IPS-20b (cell line): ENCODE measurements around the gene CD2AP.

Experiments used
- H3K27ac ChIP-seq: one replicate; pipeline ENCODE4 v1.5.1; 2013; ENCODE audit warnings: low read length
- H3K27me3 ChIP-seq: 2 replicates; pipeline ENCODE4 v1.6.1; 2013; ENCODE audit warnings: mild to moderate bottlenecking, low read length, inconsistent platforms; ENCODE audit not compliant: insufficient read depth
- H3K36me3 ChIP-seq: 2 replicates; pipeline ENCODE4 v1.6.1; 2013; ENCODE audit warnings: low read depth, mild to moderate bottlenecking, inconsistent platforms, low read length, moderate library complexity; ENCODE audit not compliant: insufficient read depth
- H3K4me1 ChIP-seq: 2 replicates; pipeline ENCODE4 v1.6.1; 2013; ENCODE audit warnings: mild to moderate bottlenecking, control low read depth, inconsistent platforms, low read length, moderate library complexity; ENCODE audit not compliant: insufficient read depth
- H3K4me3 ChIP-seq: 2 replicates; pipeline ENCODE4 v1.5.1; 2013; ENCODE audit warnings: mild to moderate bottlenecking, low read length, inconsistent platforms
- H3K9ac ChIP-seq: 2 replicates; pipeline ENCODE4 v1.6.1; 2013; ENCODE audit warnings: low read depth, mild to moderate bottlenecking, inconsistent platforms, low read length, moderate library complexity
- H3K9me3 ChIP-seq: 2 replicates; pipeline ENCODE4 v1.6.1; 2013; ENCODE audit warnings: mild to moderate bottlenecking, low read depth, low read length, inconsistent platforms; ENCODE audit not compliant: insufficient read depth

Gene CD2AP

DNA sequence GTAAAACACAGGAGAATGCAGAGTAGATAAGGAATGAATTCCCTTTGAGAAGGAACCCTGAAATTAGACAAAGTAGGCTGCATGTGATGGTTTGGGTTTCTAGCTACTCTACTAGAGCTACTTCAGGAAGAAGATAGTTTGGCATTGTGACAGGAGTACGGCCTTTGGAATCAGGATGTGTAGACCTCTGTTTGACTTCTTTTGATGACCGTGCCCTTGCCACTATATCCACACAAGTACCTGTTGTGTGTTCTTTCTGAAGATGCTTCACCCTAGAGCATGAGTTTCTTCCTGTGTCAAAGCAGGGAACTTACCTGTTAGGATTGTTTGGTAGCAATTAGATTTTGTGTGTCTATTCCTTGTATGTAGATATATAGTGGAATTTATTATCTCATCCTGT is 41.7 kb downstream of the CD2AP start:
- H3K4me3 ChIP-seq: no peak overlapping the region
- no peaks in the 10 kb centered on the region for H3K9me3 ChIP-seq
- H3K9ac ChIP-seq: no peak overlapping the region
- no peak overlapping the region for H3K27ac ChIP-seq
- H3K27me3 ChIP-seq: no peaks in the 10 kb centered on the region
- no peaks in the 10 kb centered on the region for H3K4me1 ChIP-seq
- no peaks in the 10 kb centered on the region for H3K36me3 ChIP-seq

DNA sequence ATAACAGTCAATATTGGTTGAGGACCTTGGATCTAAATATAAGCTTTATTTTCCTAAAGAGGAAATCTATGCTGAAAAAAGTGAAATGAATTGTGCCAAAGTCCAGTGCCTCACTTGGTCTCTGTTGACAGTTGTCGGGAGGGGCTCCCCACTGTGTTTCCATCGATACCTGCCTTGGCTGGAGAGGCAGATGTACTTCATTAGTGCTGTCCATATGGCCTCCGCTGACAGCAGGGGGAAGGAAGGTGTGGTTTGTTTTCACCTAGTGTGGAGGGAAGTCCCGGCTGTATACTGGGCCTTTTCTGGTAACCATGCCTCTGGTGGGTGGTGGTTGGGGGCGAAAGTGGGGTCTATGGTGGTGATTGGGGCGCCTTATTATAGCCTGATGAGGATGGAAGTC is 42.7 kb downstream of the CD2AP start:
- no peaks in the 10 kb centered on the region for H3K27me3 ChIP-seq
- no peak overlapping the region for H3K4me3 ChIP-seq
- no peak overlapping the region for H3K9ac ChIP-seq
- H3K27ac ChIP-seq: no peak overlapping the region
- no peaks in the 10 kb centered on the region for H3K4me1 ChIP-seq
- H3K36me3 ChIP-seq: no peaks in the 10 kb centered on the region
- H3K9me3 ChIP-seq: no peaks in the 10 kb centered on the region

DNA sequence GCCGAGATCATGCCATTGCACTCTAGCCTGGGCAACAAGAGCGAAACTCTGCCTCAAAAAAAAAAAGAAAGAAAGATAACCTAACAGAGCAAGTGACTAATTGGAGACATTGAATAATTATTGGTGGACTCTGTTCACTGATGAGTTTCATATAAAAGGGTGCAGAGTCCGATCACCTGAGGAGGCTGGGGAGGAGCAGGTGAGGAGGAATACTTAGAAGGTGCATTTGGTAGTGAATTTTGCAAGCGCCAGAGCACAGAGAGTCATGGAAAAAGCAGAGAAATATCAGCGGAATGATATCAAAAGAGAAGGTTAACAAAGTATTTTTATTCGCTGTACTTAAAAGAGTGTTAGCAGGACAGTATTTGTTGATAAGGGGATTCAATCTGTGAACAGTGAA is 44.4 kb downstream of the CD2AP start:
- Histone ChIP-seq H3K36me3 (peaks cover 5% of the 10 kb centered on the region; the same call in 1 of the 2 replicates), H3K9ac (no peak overlapping the region), H3K27me3 (no peaks in the 10 kb centered on the region), H3K4me3 (no peak overlapping the region), H3K4me1 (no peaks in the 10 kb centered on the region), H3K27ac (no peak overlapping the region), H3K9me3 (no peaks in the 10 kb centered on the region)

DNA sequence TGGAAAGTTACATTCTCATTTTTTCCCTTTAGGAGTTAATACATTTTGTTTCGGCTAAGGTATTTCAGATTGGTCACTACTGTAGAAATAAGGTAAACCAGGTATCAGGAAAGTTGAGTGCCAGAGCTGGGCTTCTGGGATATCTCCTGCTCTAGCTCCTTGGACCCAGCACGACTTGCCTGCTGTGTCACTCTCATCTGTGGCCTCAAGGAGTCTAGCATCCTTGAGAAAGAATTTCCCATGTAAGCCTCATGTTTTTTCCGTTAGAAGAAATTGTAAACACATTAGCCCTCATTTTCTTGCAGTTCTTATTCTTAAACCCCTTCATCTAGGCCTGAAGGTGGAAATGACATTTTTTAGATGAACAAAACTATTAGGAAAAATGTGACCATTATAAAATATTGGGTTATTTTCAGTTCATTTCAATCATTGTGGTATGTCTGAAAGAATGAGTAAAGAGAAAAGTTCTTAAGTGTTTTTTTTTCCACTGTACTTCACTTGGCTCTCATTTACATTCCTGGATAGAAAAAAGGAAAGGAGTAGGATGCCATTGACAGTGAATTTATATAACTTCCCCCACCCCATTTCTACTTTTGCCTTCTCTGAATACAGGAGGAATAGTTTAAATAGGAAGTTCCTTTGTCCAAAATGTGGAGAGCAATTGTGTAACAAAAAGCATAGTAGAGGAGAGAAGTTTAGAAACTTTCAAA is 46.7 kb downstream of the CD2AP start:
- no peak overlapping the region for H3K27ac ChIP-seq
- H3K4me3 ChIP-seq: no peak overlapping the region
- peaks cover 12% of the 10 kb centered on the region; the same call in 1 of the 2 replicates for H3K36me3 ChIP-seq
- H3K4me1 ChIP-seq: no peaks in the 10 kb centered on the region
- H3K9me3 ChIP-seq: no peaks in the 10 kb centered on the region
- H3K27me3 ChIP-seq: no peaks in the 10 kb centered on the region
- no peak overlapping the region for H3K9ac ChIP-seq

GRCh38 chr6:47525330-47526057 is 47.9 kb downstream of the CD2AP start:
- no peak overlapping the region for H3K9ac ChIP-seq
- H3K4me3 ChIP-seq: no peak overlapping the region
- no peaks in the 10 kb centered on the region for H3K27me3 ChIP-seq
- no peaks in the 10 kb centered on the region for H3K9me3 ChIP-seq
- H3K36me3 ChIP-seq: peaks cover 12% of the 10 kb centered on the region; the same call in 1 of the 2 replicates
- H3K4me1 ChIP-seq: no peaks in the 10 kb centered on the region
- H3K27ac ChIP-seq: no peak overlapping the region

DNA sequence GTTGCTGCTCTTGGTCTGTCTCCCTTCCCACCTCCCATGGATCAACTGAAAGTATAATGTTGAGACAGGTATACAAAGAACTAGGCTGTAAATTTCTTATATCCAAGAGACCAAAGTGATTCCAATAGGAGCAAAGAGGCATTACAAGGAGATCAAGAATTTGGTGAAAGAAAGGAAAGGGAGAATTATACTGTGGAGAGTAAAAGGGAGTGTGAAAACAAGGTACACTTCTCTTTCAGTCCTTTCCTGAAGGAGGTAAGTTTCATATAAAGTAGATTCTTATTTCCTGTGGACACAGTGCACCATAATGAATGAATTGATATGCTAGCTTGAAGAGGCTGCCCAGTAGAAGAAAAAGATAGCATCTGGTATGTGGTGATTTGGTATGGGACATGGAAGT is 49.7 kb downstream of the CD2AP start:
- Histone ChIP-seq H3K27me3 (no peaks in the 10 kb centered on the region), H3K27ac (no peak overlapping the region), H3K9me3 (no peaks in the 10 kb centered on the region), H3K36me3 (peaks cover 12% of the 10 kb centered on the region; the same call in 1 of the 2 replicates), H3K4me1 (no peaks in the 10 kb centered on the region), H3K4me3 (no peak overlapping the region), H3K9ac (no peak overlapping the region)

DNA sequence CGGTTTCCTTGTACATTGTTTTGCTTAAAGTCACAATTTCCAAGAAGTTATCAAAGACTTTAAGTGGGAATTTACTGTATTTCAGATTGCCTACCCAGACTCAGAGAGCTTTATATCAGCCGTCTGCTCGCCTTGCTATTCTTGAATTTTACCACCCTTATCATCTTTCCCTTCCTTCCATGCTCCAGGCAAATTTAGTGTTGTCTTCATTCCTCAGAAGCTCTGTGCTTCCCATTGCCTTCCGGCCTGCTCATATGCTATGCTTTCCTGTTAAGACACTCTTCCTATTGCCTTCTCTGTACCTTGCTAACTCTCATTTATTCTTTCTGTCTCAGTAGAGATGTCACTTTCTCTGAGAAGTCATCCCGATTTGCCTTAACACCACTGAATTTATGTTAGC is 52.1 kb downstream of the CD2AP start:
- H3K4me3 ChIP-seq: no peak overlapping the region
- H3K27me3 ChIP-seq: no peaks in the 10 kb centered on the region
- H3K27ac ChIP-seq: no peak overlapping the region
- peaks cover 26% of the 10 kb centered on the region for H3K36me3 ChIP-seq
- H3K4me1 ChIP-seq: no peaks in the 10 kb centered on the region
- no peaks in the 10 kb centered on the region for H3K9me3 ChIP-seq
- no peak overlapping the region for H3K9ac ChIP-seq

GRCh38 chr6:47532981-47533585 is 55.5 kb downstream of the CD2AP start:
- Histone ChIP-seq H3K27me3 (no peaks in the 10 kb centered on the region), H3K9me3 (no peaks in the 10 kb centered on the region), H3K4me3 (no peak overlapping the region), H3K4me1 (no peaks in the 10 kb centered on the region), H3K36me3 (peaks cover 45% of the 10 kb centered on the region), H3K9ac (no peak overlapping the region), H3K27ac (no peak overlapping the region)

DNA sequence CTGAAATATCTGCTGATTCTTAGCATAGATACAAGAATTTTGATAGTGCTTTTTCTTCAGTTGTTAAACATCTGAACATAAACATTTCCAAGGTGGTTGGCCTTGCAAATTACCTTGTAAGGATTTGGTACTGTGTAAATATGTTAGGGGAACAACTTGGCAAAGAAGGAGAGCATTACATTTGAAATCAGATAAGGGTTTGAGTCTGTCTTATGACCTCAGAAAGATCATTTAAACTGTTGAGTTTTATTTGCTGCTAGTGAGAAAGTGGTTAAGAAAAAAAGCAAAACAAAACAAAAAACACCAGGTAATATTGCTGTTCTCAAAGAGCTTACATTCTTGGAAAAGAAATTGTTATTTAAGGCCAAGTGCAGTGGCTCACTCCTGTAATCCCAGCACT is 56.5 kb downstream of the CD2AP start:
- Histone ChIP-seq H3K9me3 (no peaks in the 10 kb centered on the region), H3K27me3 (no peaks in the 10 kb centered on the region), H3K36me3 (peaks cover 51% of the 10 kb centered on the region), H3K4me1 (no peaks in the 10 kb centered on the region), H3K9ac (no peak overlapping the region), H3K4me3 (no peak overlapping the region), H3K27ac (no peak overlapping the region)

GRCh38 chr6:47535316-47536225 is 58.0 kb downstream of the CD2AP start:
- H3K9ac ChIP-seq: no peak overlapping the region
- peaks cover 54% of the 10 kb centered on the region for H3K36me3 ChIP-seq
- H3K27me3 ChIP-seq: no peaks in the 10 kb centered on the region
- no peak overlapping the region for H3K4me3 ChIP-seq
- H3K27ac ChIP-seq: no peak overlapping the region
- no peaks in the 10 kb centered on the region for H3K4me1 ChIP-seq
- H3K9me3 ChIP-seq: no peaks in the 10 kb centered on the region

DNA sequence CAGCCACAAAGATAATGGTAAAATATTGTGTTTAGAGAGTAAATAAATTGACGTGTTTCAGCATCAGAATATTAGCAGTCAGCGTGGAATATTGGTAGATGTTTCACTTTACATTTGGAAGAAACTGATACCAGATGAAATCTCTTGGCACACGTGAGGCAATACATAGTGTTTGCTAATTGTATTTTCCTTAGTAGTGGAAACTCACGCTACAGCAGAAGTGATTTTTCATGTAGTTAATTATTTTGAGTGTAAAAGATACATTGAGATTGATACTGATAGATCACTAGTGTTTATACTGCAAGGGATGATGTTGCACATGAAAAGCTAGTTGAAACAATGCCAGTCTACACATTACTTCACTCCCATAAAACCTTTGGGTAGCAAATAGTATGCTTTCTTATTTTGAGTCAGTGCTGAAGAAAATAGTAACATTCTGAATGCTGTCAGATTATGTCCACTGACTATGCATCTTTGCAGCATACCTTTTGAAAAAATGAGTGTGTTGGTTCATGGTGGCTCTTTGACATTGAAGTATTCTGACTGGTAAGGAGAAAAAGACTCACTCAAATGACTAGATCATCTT is 59.3 kb downstream of the CD2AP start:
- Histone ChIP-seq H3K27ac (no peak overlapping the region), H3K36me3 (peaks cover 54% of the 10 kb centered on the region), H3K9me3 (no peaks in the 10 kb centered on the region), H3K9ac (no peak overlapping the region), H3K27me3 (no peaks in the 10 kb centered on the region), H3K4me3 (no peak overlapping the region), H3K4me1 (no peaks in the 10 kb centered on the region)
